GM12892 (cell line): Measurements from ENCODE around the gene ZBTB20.

Experiments
- DNase-seq: peaks from one replicate; pipeline ENCODE4 v3.0.0; 2011; ENCODE audit not compliant: insufficient read length
- FAIRE-seq: peaks from 2 replicates; lab custom pipeline; 2011; peaks lifted over from hg19 to GRCh38; lab: Jason Lieb, UNC
- POLR2A ChIP-seq: IDR thresholded peaks from 2 replicates; pipeline ENCODE4 v1.6.1; 2011; ENCODE audit warnings: low read depth, low read length, control low read depth
- POLR2AphosphoS5 ChIP-seq: IDR thresholded peaks from 2 replicates; pipeline ENCODE4 v1.6.1; 2011; ENCODE audit warnings: low read depth, low read length, control low read depth
- TAF1 ChIP-seq: IDR thresholded peaks from 2 replicates; pipeline ENCODE4 v1.6.1; 2011; ENCODE audit warnings: low read depth, mild to moderate bottlenecking, control low read depth, low read length, borderline replicate concordance

The ZBTB20 gene

DNA sequence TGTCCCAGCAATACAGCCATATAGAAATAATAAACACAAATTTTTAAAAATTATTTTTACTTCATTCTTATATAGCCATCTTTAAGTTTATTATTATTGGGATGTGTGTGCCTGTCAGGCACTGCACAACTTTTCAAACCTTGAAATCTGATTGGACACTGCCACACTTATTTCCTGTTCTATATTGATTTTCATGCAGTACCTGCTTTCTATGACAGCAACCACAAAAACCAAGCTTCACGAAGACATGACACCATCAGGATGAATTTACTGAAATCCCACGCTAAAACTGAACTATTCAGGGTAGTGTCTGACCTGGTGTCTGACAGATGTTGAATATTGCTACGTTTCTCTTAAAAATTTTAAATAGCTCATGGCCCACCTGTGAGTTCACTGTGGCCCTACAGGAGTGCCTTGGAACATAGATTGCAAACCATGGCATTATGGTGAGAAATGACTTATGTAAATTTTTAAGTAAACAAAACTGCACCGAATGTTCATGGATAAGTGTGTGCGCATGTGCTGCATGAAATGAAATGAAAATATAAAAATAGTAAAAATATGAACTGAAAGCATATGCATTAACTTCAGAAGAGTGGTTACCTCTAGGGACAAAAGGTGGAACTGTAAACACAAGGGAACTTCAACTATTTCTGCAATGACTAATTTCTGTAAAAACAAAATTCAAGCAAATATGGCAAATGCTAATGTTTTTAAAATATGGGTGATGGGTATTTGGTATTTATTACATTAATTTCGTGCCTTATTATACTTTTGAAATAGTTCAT, 152.3 kb downstream of the ZBTB20 start:
- no peak for TF ChIP-seq TAF1
- DNase-seq = no peak

DNA sequence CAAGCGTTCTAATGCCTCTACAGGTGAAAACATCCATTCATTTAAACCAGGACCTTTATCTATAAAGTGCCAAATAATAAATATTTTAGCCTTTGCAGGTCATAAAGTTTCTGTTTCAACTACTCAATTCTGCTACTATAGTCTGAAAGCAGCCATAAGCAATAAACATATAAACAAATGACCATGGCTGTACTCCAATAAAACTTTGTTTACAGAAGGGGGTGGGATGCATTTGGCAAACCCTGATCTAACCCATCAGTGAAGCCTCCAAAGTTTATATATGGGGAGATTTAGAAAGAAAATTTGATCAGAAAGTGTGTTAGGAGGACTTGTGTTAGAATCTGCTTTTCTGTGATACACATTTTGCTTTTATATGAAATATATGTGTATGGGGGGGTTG, 161.3 kb downstream of the ZBTB20 start:
- DNase-seq (no peak), FAIRE-seq (no peak)
- TF ChIP-seq TAF1 (no peak), POLR2A (no peak), POLR2AphosphoS5 (no peak)

More for the DNA sequence above, 152.3 kb downstream of the ZBTB20 start:
- FAIRE-seq = no peak

DNA sequence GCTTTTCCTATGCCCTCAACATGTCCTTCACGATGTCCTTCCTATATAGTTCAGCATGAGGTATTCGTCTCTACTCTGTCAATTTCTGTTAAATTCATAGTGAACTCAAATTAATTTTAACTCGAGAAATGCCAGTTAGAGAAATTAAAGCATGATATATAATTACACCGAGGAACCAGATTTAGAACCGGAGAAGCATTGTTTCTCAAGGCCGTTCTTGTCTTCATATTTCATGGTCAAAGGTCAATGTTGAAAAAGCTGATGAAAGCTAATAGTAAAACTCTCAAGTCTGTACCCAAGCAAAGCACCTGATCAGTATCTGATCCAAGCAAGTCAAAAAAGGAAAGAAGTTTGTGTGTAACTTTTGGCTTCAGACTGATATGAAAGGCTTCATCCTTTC, 163.8 kb downstream of the ZBTB20 start:
- no peak for DNase-seq
- no peak for TF ChIP-seq POLR2A
- FAIRE-seq = no peak

DNA sequence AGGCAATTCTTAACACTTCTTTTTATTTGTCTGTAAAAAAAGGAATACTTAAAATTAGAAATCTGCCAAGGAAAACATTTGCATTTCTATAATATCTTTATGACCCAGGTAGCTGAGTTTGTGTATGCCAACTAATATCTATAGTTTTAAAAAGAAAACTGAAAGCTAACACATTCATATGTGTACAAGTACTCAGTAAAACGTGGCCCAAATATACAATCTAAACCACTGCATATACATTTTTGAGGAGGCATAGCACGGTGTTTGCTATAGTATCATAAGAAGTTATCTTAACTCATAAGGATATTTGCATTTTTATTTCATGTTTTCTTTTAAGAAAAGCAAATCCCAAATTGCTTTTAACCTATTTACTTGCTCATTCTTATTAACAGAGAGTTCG, 172.7 kb downstream of the ZBTB20 start:
- DNase-seq (no peak), FAIRE-seq (no peak)
- no peak for TF ChIP-seq POLR2AphosphoS5
- no peak for TF ChIP-seq POLR2A
- TF ChIP-seq TAF1 = no peak

DNA sequence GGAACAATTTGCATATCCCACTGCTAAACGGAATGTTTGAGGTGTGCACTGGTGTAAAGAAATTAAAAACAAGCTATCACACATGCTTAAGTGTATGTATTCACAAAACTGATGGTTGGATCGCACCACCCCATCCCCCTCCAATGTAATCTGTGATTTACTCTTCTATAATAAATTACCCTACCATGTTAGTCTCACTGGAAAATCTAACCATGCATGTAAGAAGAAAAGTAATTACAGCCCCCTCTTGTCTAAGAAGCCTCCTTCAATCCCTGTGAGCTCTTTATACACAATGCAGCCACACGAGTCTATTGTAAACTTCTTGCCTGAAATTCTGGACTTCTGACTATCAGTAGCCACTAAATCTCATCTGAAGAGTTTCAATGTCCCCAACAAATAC, 173.6 kb downstream of the ZBTB20 start:
- no peak for FAIRE-seq
- TF ChIP-seq TAF1 (no peak), POLR2AphosphoS5 (no peak), POLR2A (no peak)
- no peak for DNase-seq

DNA sequence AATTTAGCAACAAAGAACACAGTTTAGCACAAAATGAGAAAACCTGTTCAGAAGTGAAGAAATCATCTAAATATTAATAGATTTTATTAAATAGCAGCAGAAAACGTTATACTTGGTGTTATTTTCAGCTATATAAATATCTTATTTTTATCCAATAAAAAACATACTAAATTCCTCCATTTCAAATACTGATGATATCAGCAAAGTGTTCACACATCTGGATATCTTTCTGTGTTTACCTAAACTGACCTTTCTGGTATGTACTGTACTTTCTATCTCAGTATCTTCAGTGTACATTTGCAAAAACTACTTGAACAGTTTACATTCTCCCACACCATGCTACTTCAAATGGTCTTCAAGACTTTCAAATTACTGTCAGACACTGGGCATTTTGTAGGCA, 179.9 kb downstream of the ZBTB20 start:
- no peak for FAIRE-seq
- DNase-seq = no peak
- TF ChIP-seq TAF1 = no peak
- no peak for TF ChIP-seq POLR2A
- no peak for TF ChIP-seq POLR2AphosphoS5

DNA sequence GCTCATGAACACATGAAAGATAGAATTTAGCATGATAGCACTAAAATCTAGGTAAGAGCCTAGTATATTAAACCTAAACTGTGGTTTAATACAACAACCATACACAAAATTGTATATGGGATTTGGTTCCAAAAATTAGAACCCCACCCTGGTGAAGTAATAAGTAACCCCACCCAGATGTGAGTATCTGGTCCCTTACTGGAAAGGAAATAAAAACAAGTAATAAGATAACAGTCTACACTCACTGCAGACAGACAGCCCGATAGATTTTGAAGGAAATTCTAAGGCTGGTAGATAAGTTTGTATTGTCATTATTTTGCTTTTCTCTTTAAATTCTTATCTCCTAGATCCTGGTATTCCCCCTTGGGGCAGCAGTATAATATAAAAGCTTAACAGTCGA, 184.9 kb downstream of the ZBTB20 start:
- no peak for TF ChIP-seq TAF1
- TF ChIP-seq POLR2AphosphoS5 = no peak
- TF ChIP-seq POLR2A = no peak
- DNase-seq = no peak
- FAIRE-seq = no peak

DNA sequence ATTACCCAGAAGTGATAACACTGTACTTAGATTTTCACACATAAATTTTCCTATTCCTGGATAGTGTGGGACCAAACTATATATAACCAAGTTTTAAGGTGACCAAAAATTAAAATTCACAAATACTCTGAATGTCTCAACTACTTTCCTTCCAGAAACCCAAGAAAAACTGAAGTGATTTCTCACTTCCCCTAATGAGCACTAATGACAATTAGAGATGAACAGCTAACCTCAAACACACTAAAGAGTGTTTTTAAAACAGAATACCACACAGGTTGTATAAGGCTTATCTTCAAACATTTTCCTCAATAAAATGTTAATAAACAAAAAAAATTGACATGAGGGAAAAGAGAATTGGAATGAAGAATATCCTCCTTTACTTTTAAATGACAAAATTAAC, 188.2 kb downstream of the ZBTB20 start:
- FAIRE-seq = no peak
- TF ChIP-seq POLR2A = no peak
- no peak for TF ChIP-seq POLR2AphosphoS5
- TF ChIP-seq TAF1 = no peak
- DNase-seq = no peak

DNA sequence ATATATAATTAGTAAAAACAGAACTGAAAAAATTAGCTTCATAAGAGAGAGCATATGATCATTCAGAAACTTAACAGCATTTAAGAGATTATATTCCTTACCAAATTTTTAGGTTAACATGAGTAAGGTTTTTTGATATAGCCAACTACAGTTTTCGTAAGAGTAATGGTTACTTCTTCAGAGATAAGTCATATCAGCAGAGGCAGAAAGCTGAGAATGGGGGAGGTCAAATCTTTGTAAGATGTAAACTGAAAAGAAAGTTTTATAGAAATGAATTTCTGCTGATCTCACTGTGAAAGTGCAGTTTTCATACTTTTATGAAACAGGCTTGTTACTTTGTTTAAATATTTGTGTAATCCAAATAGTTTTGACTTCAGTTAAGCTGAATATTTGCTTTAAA, 193.3 kb downstream of the ZBTB20 start:
- TF ChIP-seq POLR2A = no peak
- TF ChIP-seq TAF1 = no peak
- no peak for TF ChIP-seq POLR2AphosphoS5
- DNase-seq = no peak
- no peak for FAIRE-seq

DNA sequence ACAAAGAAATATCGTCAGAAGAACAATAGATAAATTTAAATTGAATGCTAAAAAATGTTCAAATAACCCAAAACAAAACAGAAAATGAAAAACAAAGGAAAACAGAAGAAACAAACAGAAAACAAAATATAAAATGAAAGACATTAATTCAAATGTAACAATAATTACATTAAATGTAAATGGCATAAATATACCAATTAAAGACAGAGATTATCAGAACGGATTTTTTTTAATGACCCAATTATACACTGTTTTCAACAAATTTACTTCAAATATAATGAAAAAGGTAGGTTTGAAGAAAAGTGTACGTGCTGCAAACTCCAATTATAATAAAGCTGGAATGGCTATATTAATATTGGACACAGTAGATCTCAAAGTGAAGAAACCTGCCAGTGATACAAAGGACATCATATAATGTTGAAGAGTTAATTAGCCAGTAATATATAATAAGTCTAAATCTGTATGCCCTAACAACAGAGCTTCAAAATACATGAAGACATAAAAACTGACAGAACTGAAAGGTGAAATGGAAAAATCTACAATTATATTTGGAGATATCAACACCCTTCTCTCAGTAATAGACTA, 193.8 kb downstream of the ZBTB20 start:
- TF ChIP-seq POLR2A (no peak), POLR2AphosphoS5 (no peak), TAF1 (no peak)
- FAIRE-seq (no peak), DNase-seq (no peak)

DNA sequence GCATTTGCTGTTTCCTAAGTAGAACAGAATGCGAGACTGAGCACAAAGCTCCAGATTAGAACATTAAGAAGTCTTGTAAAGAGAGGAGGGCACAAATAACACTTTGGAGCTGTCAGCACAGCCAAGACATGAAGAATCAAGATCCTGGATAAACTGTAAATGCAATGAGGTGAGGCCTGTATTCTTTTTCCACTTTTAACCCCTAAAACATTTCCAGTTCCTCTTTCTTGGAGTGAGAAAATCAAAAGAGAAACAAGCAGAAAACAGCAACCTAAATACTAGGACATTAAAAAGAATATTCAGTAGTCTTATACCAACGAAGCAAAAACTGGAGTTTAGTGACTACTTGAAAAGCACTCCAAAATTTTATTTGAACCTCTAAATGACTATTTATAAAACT, 204.3 kb downstream of the ZBTB20 start:
- DNase-seq (no peak), FAIRE-seq (no peak)
- TF ChIP-seq TAF1 (no peak), POLR2A (no peak), POLR2AphosphoS5 (no peak)

DNA sequence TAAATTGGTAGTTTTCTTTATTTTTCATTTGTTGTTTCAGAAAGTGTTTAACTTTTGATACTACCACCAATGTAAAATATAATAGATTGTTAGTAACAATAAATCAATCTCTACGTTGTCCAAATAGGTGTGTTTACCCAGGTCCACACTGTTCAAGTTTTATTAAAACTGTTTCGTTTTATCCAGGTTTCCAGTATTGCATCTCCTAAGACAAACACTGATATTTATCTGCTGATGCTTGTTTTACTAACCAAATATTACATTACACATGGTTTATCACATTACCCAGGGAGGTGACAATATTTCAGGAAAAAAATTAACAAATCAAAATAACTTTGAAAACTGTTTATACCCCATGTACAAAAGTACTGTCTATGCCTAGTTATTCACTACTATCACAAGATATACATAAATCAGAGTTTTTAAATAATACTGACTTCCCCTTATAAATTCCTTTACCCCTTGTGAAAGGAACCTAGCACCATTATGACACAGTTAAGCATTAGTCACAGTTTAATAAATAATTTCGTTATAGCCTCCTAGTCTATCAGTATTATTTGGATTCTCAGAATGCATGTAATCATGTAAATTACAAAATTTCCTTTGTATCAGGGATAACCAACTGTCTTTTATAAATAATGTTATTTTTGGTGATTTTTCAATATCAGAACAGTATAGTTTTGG, 205.3 kb downstream of the ZBTB20 start:
- FAIRE-seq (no peak), DNase-seq (no peak)
- TF ChIP-seq POLR2A (no peak), TAF1 (no peak), POLR2AphosphoS5 (no peak)
